CD14-positive monocyte (primary cell): ENCODE data around the gene COL26A1. TPM values are rescaled to one million over a fixed set of nuclear protein-coding genes. Genes with fewer than 3 reads are reported as not detected.

Experiments used
- DNase-seq, 3 donors: peaks; one replicate each; pipeline ENCODE4 v3.0.0-alpha.2; 2011 to 2022
- H2AFZ ChIP-seq: 2 replicates; pipeline ENCODE4 v1.6.0; 2012; ENCODE audit warnings: mild to moderate bottlenecking, low read depth, low read length, inconsistent platforms; ENCODE audit not compliant: insufficient read depth, poor library complexity, severe bottlenecking
- H3K27ac ChIP-seq, 2 donors: 1 replicate in 1 of 2; 2 replicates in 1 of 2; pipeline ENCODE4 v1.5.1; 2012 to 2013; ENCODE audit warnings: low read length in 2 of 2, control low read depth in 1 of 2, inconsistent platforms in 1 of 2, low read depth in 1 of 2, mild to moderate bottlenecking in 1 of 2
- H3K27me3 ChIP-seq, 2 donors: one replicate each; pipeline versions ENCODE4 v1.6.0 to v1.6.1; 2011 to 2013; ENCODE audit warnings: low read length in 2 of 2; ENCODE audit not compliant: control insufficient read depth in 2 of 2, insufficient read depth in 2 of 2
- H3K36me3 ChIP-seq, 2 donors: replicated peaks in 1 of 2; 1 replicate in 1 of 2; 2 replicates in 1 of 2; pipeline versions ENCODE4 v1.5.1 to v1.6.1; 2012 to 2013; ENCODE audit warnings: low read length in 2 of 2, control low read depth in 1 of 2, inconsistent platforms in 1 of 2, mild to moderate bottlenecking in 1 of 2; ENCODE audit not compliant: insufficient read depth in 2 of 2, control insufficient read depth in 1 of 2
- H3K4me1 ChIP-seq, 2 donors: 1 replicate in 1 of 2; 2 replicates in 1 of 2; pipeline versions ENCODE4 v1.5.1 to v1.6.1; 2012 to 2013; ENCODE audit warnings: low read length in 2 of 2, control low read depth in 1 of 2, inconsistent platforms in 1 of 2, mild to moderate bottlenecking in 1 of 2, moderate library complexity in 1 of 2; ENCODE audit not compliant: insufficient read depth in 2 of 2, control insufficient read depth in 1 of 2
- H3K4me2 ChIP-seq: replicated peaks from 2 replicates; pipeline ENCODE3; 2012; ENCODE audit warnings: low read length, moderate library complexity, mild to moderate bottlenecking; ENCODE audit not compliant: poor library complexity, severe bottlenecking; ENCODE audit errors: extremely low read depth
- H3K4me3 ChIP-seq, 3 experiments: fragments of 200-600 bp in 1 of 3; sonication (generic) in 1 of 3; replicated peaks in 1 of 3; 1 replicate in 2 of 3; 2 replicates in 1 of 3; pipeline ENCODE4 v1.5.1; 2011 to 2013; ENCODE audit warnings: low read length in 3 of 3, mild to moderate bottlenecking in 3 of 3, control low read depth in 2 of 3, low read depth in 2 of 3, inconsistent platforms in 1 of 3, moderate library complexity in 1 of 3
- H3K79me2 ChIP-seq: 2 replicates; pipeline ENCODE4 v1.6.0; 2012; ENCODE audit warnings: mild to moderate bottlenecking, control low read depth, inconsistent platforms, low read length, moderate library complexity; ENCODE audit not compliant: insufficient read depth
- H3K9ac ChIP-seq: 2 replicates; pipeline ENCODE4 v1.6.0; 2017; ENCODE audit warnings: low read length, mild to moderate bottlenecking; ENCODE audit not compliant: insufficient read depth, poor library complexity, severe bottlenecking
- H3K9me3 ChIP-seq, 2 donors: replicated peaks in 1 of 2; 1 replicate in 1 of 2; 2 replicates in 1 of 2; pipeline versions ENCODE4 v1.5.1 to v1.6.1; 2012 to 2013; ENCODE audit warnings: low read length in 2 of 2, control low read depth in 1 of 2; ENCODE audit not compliant: control insufficient read depth in 1 of 2, insufficient read depth in 1 of 2
- H4K20me1 ChIP-seq: 2 replicates; pipeline ENCODE4 v1.6.0; 2012; ENCODE audit warnings: mild to moderate bottlenecking, low read length, control low read depth, moderate library complexity; ENCODE audit not compliant: insufficient read depth
- H3K27ac Mint-ChIP-seq, 7 donors: one replicate each; pipeline ENCODE4 v1.8.0; 2020; ENCODE audit warnings: mild to moderate bottlenecking in 7 of 7, mixed read lengths in 7 of 7, moderate library complexity in 6 of 7, inconsistent platforms in 2 of 7
- H3K27me3 Mint-ChIP-seq, 3 donors: one replicate each; pipeline ENCODE4 v1.8.0; 2021 to 2022; ENCODE audit warnings: low read depth in 3 of 3, mild to moderate bottlenecking in 3 of 3, mixed read lengths in 3 of 3, moderate library complexity in 3 of 3, inconsistent platforms in 1 of 3
- H3K36me3 Mint-ChIP-seq, 2 donors: one replicate each; pipeline ENCODE4 v1.8.0; 2020; ENCODE audit warnings: mixed read lengths in 2 of 2, inconsistent platforms in 1 of 2, mild to moderate bottlenecking in 1 of 2
- H3K4me1 Mint-ChIP-seq: one replicate; pipeline ENCODE4 v1.8.0; 2020; ENCODE audit warnings: mild to moderate bottlenecking, mixed read lengths
- H3K4me3 Mint-ChIP-seq, 2 donors: one replicate each; pipeline ENCODE4 v1.8.0; 2020; ENCODE audit warnings: mild to moderate bottlenecking in 2 of 2, mixed read lengths in 2 of 2, moderate library complexity in 1 of 2
- H3K9me3 Mint-ChIP-seq, 7 donors: one replicate each; pipeline ENCODE4 v1.8.0; 2020 to 2022; ENCODE audit warnings: mixed read lengths in 7 of 7, mild to moderate bottlenecking in 6 of 7, moderate library complexity in 6 of 7, inconsistent platforms in 2 of 7
- WGBS: methylation state at CpG from one replicate; pipeline ENCODE4 v1.1.5; 2013; ENCODE audit warnings: missing lambda C conversion rate; ENCODE audit not compliant: insufficient coverage; 5-methylcytosine and 5-hydroxymethylcytosine counted together
- intact Hi-C, 2 donors: fragments of 100-400 bp; cut with micrococcal nuclease; formaldehyde crosslinking; loops; one replicate each; pipeline versions ENCODE4 v1.15.0 to v1.15.1; 2023
- polyA plus RNA-seq, 3 donors: library from polyadenylated mRNA; depleted of rRNA in 1 of 3; unstranded in 2 of 3; stranded (reverse) in 1 of 3; fragments of 300-500 nt in 2 of 3; fragments of >200 nt in 1 of 3; fragmentation: Illumina TruSeq in 2 of 3; gene quantifications; 1 replicate in 2 of 3; 2 replicates in 1 of 3; pipeline ENCODE4 v1.2.3, GENCODE V29; 2012 to 2021
- TF ChIP-seq, protein P1 (sequence below): fragments of 200-600 bp; IDR thresholded peaks from one replicate; pipeline ENCODE4 v1.8.0; 2022; ENCODE audit warnings: antibody characterized with exemption, mild to moderate bottlenecking

Gene COL26A1
- polyA plus RNA-seq, 3 donors = not detected

DNA sequence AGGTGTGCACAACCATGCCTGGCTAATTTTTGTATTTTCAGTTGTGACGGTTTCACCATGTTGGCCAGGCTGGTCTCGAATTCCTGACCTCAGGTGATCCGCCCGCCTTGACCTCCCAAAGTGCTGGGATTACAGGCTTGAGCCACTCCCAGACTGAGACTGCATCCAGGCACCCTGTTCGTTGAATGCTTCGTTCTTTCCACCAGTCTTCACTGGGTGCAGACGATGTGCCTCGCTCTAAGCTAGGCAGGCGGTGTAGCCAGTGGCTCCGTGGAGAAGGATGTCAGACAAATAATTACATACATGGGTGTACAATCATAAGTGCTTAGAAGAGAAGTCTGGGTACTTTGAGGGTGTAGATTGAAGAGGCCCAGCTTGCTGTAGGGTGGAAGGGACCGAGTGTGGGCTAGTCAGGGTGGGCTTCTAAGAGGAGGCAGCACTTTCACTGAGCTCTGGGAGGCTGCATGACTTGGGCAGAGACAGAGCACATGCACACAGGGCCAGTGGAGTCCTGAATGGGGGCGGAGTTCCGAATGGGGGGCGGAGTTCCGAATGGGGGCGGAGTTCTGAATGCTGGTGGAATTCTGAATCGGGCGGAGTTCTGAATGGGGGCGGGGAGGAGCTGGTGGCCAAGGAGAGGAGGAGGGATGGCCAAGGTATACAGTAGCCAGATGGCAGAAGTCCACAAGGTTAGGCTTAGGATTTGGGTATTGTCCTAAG is 74.3 kb downstream of the COL26A1 start:
- Histone ChIP-seq H3K9me3 (no peaks in the 10 kb centered on the region), H2AFZ (no peak overlapping the region), H3K4me1 (no peaks in the 10 kb centered on the region), H3K36me3 (no peaks in the 10 kb centered on the region), H3K79me2 (no peaks in the 10 kb centered on the region), H4K20me1 (no peaks in the 10 kb centered on the region), H3K27ac (no peak overlapping the region), H3K4me3 (no peak overlapping the region), H3K4me2 (no peak overlapping the region), H3K27me3 (no peaks in the 10 kb centered on the region), H3K9ac (no peak overlapping the region)
- intact Hi-C loops = no loop called here
- no peak overlapping the region for H3K4me3 Mint-ChIP-seq
- no peaks in the 10 kb centered on the region for H3K36me3 Mint-ChIP-seq
- H3K27me3 Mint-ChIP-seq = peaks cover 12 to 13% (median 13%) of the 10 kb centered on the region in 3 donors
- peak overlapping the region in 2 of 7 donors; percentile 27 to 64 for H3K27ac Mint-ChIP-seq
- DNase-seq = no peak
- no peaks in the 10 kb centered on the region for H3K9me3 Mint-ChIP-seq
- 86% methylated on average over 15 of the region's 19 CpGs for WGBS
- TF ChIP-seq, protein P1, sequence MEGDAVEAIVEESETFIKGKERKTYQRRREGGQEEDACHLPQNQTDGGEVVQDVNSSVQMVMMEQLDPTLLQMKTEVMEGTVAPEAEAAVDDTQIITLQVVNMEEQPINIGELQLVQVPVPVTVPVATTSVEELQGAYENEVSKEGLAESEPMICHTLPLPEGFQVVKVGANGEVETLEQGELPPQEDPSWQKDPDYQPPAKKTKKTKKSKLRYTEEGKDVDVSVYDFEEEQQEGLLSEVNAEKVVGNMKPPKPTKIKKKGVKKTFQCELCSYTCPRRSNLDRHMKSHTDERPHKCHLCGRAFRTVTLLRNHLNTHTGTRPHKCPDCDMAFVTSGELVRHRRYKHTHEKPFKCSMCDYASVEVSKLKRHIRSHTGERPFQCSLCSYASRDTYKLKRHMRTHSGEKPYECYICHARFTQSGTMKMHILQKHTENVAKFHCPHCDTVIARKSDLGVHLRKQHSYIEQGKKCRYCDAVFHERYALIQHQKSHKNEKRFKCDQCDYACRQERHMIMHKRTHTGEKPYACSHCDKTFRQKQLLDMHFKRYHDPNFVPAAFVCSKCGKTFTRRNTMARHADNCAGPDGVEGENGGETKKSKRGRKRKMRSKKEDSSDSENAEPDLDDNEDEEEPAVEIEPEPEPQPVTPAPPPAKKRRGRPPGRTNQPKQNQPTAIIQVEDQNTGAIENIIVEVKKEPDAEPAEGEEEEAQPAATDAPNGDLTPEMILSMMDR = no peak
- no peaks in the 10 kb centered on the region for H3K4me1 Mint-ChIP-seq

DNA sequence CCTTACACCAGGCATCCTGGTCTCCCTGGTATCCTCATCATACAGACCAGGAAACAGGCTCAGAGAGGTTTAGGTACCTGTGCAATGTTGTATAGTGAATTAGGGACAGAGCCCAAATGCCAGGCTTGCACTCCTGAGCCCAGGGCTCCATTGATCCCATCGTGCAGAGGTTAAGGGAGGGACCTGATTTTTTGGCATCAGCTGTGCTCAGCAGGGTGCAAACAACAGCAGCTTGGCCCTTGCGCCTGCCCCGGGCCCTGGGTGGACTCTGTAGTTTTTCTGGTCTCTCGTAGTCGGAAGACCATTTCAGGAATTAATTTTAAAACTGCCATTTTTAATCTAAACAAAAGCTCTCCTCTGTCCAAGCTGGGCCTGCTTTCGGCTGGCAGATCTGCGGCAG is 79.2 kb downstream of the COL26A1 start:
- no peaks in the 10 kb centered on the region for H3K27me3 ChIP-seq
- no peak overlapping the region for H3K4me2 ChIP-seq
- no peak overlapping the region for H3K27ac Mint-ChIP-seq
- no peaks in the 10 kb centered on the region for H3K9me3 Mint-ChIP-seq
- DNase-seq = no peak
- WGBS = 92% methylated on average over 5 of the region's 7 CpGs
- H3K36me3 ChIP-seq = no peaks in the 10 kb centered on the region
- no peaks in the 10 kb centered on the region for H3K36me3 Mint-ChIP-seq
- H3K9ac ChIP-seq = no peak overlapping the region
- H3K9me3 ChIP-seq = no peaks in the 10 kb centered on the region
- H3K79me2 ChIP-seq = no peaks in the 10 kb centered on the region
- H4K20me1 ChIP-seq = no peaks in the 10 kb centered on the region
- H3K4me3 ChIP-seq = no peak overlapping the region
- H3K4me1 ChIP-seq = no peaks in the 10 kb centered on the region
- TF ChIP-seq, protein P1 = no peak
- no peak overlapping the region for H3K4me3 Mint-ChIP-seq
- H3K27me3 Mint-ChIP-seq = peaks cover 3 to 13% (median 9%) of the 10 kb centered on the region in 3 donors
- intact Hi-C loops = no loop called here
- no peaks in the 10 kb centered on the region for H3K4me1 Mint-ChIP-seq
- no peak overlapping the region for H2AFZ ChIP-seq
- H3K27ac ChIP-seq = no peak overlapping the region
